ENCODE data around the gene PODN.

Gene PODN

GRCh38 chr1:53031732-53032131 is 30.3 kb upstream of the PODN start:
- Histone ChIP-seq H2AK5ac (ENCODE audit: low read length, severe bottlenecking) (no peak overlapping the region), H3K4ac (ENCODE audit: low read depth in 1 of 2, low read length in 2 of 2) (no peak overlapping the region), H2BK15ac (ENCODE audit: low read depth, poor library complexity, severe bottlenecking) (no peak overlapping the region), H3K27me3 (ENCODE audit: control insufficient read depth in 1 of 2, insufficient read depth in 1 of 2, low read length in 2 of 2) (no peaks in the 10 kb centered on the region), H3K27ac (ENCODE audit: low read length, poor library complexity, severe bottlenecking) (no peak overlapping the region), H3K9ac (ENCODE audit: low read length) (no peak overlapping the region), H3K9me3 (ENCODE audit: control insufficient read depth, low read length) (no peaks in the 10 kb centered on the region), H3K79me1 (replicated peaks; ENCODE audit: low read length, poor library complexity, severe bottlenecking) (peaks cover 11% of the 10 kb centered on the region), H3K4me2 (ENCODE audit: low read length, poor library complexity, severe bottlenecking) (no peak overlapping the region), H2BK12ac (ENCODE audit: low read length in 2 of 2) (no peak overlapping the region), H4K91ac (ENCODE audit: low read length) (no peak overlapping the region), H2BK120ac (ENCODE audit: low read depth, low read length) (no peak overlapping the region), H3K36me3 (ENCODE audit: control insufficient read depth in 1 of 2, insufficient read depth in 2 of 2, low read depth in 1 of 2, low read length in 2 of 2) (peaks cover 0 to 35% of the 10 kb centered on the region in 2 experiments), H2AFZ (ENCODE audit: low read depth, low read length) (no peak overlapping the region), H3K23ac (ENCODE audit: low read length in 2 of 2) (no peak overlapping the region), H2BK5ac (ENCODE audit: low read depth, low read length, poor library complexity, severe bottlenecking) (no peak overlapping the region), H3K4me1 (ENCODE audit: control insufficient read depth, insufficient read depth, low read depth, low read length) (no peaks in the 10 kb centered on the region), H3K18ac (ENCODE audit: low read depth in 1 of 2, low read length in 2 of 2) (no peak overlapping the region), H3K14ac (ENCODE audit: low read length in 2 of 2) (no peak overlapping the region), H3K4me3 (ENCODE audit: insufficient read depth in 1 of 2, low read depth in 1 of 2, low read length in 2 of 2) (no peak overlapping the region), H4K8ac (ENCODE audit: low read length) (no peak overlapping the region)
- no peak for DNase-seq
- 53% methylated on average over 1 of the region's 1 CpG for WGBS

GRCh38 chr1:53037159-53037558 is 24.9 kb upstream of the PODN start:
- no peak overlapping the region for H2AK5ac ChIP-seq (ENCODE audit: low read length, severe bottlenecking)
- DNase-seq: no peak
- H2BK5ac ChIP-seq (ENCODE audit: low read depth, low read length, poor library complexity, severe bottlenecking): no peak overlapping the region
- H4K8ac ChIP-seq (ENCODE audit: low read length): no peak overlapping the region
- no peak overlapping the region for H3K27ac ChIP-seq (ENCODE audit: low read length, poor library complexity, severe bottlenecking)
- no peaks in the 10 kb centered on the region for H3K27me3 ChIP-seq (ENCODE audit: control insufficient read depth in 1 of 2, insufficient read depth in 1 of 2, low read length in 2 of 2)
- 100% methylated on average over 1 of the region's 4 CpGs for WGBS
- H3K9ac ChIP-seq (ENCODE audit: low read length): peak overlapping the region; percentile 3
- H3K14ac ChIP-seq (ENCODE audit: low read length in 2 of 2): no peak overlapping the region
- H3K4me1 ChIP-seq (ENCODE audit: control insufficient read depth, insufficient read depth, low read depth, low read length): no peaks in the 10 kb centered on the region
- H3K9me3 ChIP-seq (ENCODE audit: control insufficient read depth, low read length): no peaks in the 10 kb centered on the region
- H3K79me1 ChIP-seq (replicated peaks; ENCODE audit: low read length, poor library complexity, severe bottlenecking): peaks cover 11% of the 10 kb centered on the region
- H3K18ac ChIP-seq (ENCODE audit: low read depth in 1 of 2, low read length in 2 of 2): no peak overlapping the region
- H2BK120ac ChIP-seq (ENCODE audit: low read depth, low read length): no peak overlapping the region
- no peak overlapping the region for H2AFZ ChIP-seq (ENCODE audit: low read depth, low read length)
- H3K36me3 ChIP-seq (ENCODE audit: control insufficient read depth in 1 of 2, insufficient read depth in 2 of 2, low read depth in 1 of 2, low read length in 2 of 2): peaks cover 3 to 31% of the 10 kb centered on the region in 2 experiments
- H3K4me3 ChIP-seq (ENCODE audit: insufficient read depth in 1 of 2, low read depth in 1 of 2, low read length in 2 of 2): no peak overlapping the region
- no peak overlapping the region for H2BK15ac ChIP-seq (ENCODE audit: low read depth, poor library complexity, severe bottlenecking)
- no peak overlapping the region for H4K91ac ChIP-seq (ENCODE audit: low read length)
- H2BK12ac ChIP-seq (ENCODE audit: low read length in 2 of 2): no peak overlapping the region
- no peak overlapping the region for H3K4ac ChIP-seq (ENCODE audit: low read depth in 1 of 2, low read length in 2 of 2)
- no peak overlapping the region for H3K4me2 ChIP-seq (ENCODE audit: low read length, poor library complexity, severe bottlenecking)
- no peak overlapping the region for H3K23ac ChIP-seq (ENCODE audit: low read length in 2 of 2)

DNA sequence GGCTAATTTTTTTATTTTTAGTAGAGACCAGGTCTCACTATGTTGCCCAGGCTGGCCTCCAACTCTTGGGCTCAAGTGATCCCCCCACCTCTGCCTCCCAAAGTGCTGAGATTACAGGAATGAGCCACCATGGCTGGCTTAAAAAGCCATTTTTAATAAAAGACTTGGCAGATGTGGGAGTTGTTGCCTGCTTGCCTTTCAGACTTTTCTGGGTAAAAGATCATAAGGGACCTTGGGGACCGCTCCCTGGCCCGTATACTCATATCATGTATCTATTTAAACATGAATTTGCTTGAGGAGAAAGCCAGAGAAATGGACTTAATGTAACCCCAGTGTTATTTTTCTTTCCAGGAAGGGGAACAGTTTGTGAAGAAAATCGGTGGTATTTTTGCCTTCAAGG is 23.4 kb upstream of the PODN start:
- H3K36me3 ChIP-seq (ENCODE audit: control insufficient read depth in 1 of 2, insufficient read depth in 2 of 2, low read depth in 1 of 2, low read length in 2 of 2): peaks cover 3 to 24% of the 10 kb centered on the region in 2 experiments
- H2BK15ac ChIP-seq (ENCODE audit: low read depth, poor library complexity, severe bottlenecking): no peak overlapping the region
- no peak overlapping the region for H2BK12ac ChIP-seq (ENCODE audit: low read length in 2 of 2)
- no peak overlapping the region for H3K27ac ChIP-seq (ENCODE audit: low read length, poor library complexity, severe bottlenecking)
- H3K4me3 ChIP-seq (ENCODE audit: insufficient read depth in 1 of 2, low read depth in 1 of 2, low read length in 2 of 2): no peak overlapping the region
- no peak overlapping the region for H2AK5ac ChIP-seq (ENCODE audit: low read length, severe bottlenecking)
- H3K9me3 ChIP-seq (ENCODE audit: control insufficient read depth, low read length): no peaks in the 10 kb centered on the region
- no peaks in the 10 kb centered on the region for H3K4me1 ChIP-seq (ENCODE audit: control insufficient read depth, insufficient read depth, low read depth, low read length)
- no peak overlapping the region for H2AFZ ChIP-seq (ENCODE audit: low read depth, low read length)
- H3K9ac ChIP-seq (ENCODE audit: low read length): no peak overlapping the region
- H3K23ac ChIP-seq (ENCODE audit: low read length in 2 of 2): no peak overlapping the region
- H4K91ac ChIP-seq (ENCODE audit: low read length): no peak overlapping the region
- no peak overlapping the region for H3K4ac ChIP-seq (ENCODE audit: low read depth in 1 of 2, low read length in 2 of 2)
- DNase-seq: no peak
- no peak overlapping the region for H3K18ac ChIP-seq (ENCODE audit: low read depth in 1 of 2, low read length in 2 of 2)
- 100% methylated on average over 3 of the region's 3 CpGs for WGBS
- H4K8ac ChIP-seq (ENCODE audit: low read length): no peak overlapping the region
- no peak overlapping the region for H3K14ac ChIP-seq (ENCODE audit: low read length in 2 of 2)
- H2BK120ac ChIP-seq (ENCODE audit: low read depth, low read length): no peak overlapping the region
- peaks cover 9% of the 10 kb centered on the region for H3K79me1 ChIP-seq (replicated peaks; ENCODE audit: low read length, poor library complexity, severe bottlenecking)
- no peak overlapping the region for H2BK5ac ChIP-seq (ENCODE audit: low read depth, low read length, poor library complexity, severe bottlenecking)
- no peak overlapping the region for H3K4me2 ChIP-seq (ENCODE audit: low read length, poor library complexity, severe bottlenecking)
- no peaks in the 10 kb centered on the region for H3K27me3 ChIP-seq (ENCODE audit: control insufficient read depth in 1 of 2, insufficient read depth in 1 of 2, low read length in 2 of 2)

DNA sequence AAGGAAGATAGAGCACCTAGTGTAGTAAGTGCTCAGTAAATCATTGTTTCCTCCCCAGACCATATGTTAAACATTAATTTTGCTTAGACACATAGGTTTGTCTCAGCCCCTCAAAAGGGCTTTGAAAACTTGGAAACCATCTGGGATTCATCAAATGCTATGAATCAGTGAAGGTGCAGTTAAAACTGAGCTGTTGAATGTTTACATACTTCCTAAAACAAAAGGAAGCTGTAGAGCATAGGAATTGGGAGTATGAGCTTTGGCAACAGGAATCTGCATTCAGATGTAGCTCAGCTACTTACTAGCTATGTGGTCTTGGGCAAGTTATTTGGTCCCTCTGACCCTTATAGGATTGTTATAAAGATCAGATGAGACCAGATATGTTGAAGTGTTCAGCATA is 18.7 kb upstream of the PODN start:
- Histone ChIP-seq H3K4me3 (ENCODE audit: insufficient read depth in 1 of 2, low read depth in 1 of 2, low read length in 2 of 2) (no peak overlapping the region), H4K8ac (ENCODE audit: low read length) (no peak overlapping the region), H3K27ac (ENCODE audit: low read length, poor library complexity, severe bottlenecking) (peak overlapping the region; percentile 11), H2BK15ac (ENCODE audit: low read depth, poor library complexity, severe bottlenecking) (no peak overlapping the region), H3K9ac (ENCODE audit: low read length) (no peak overlapping the region), H2AK5ac (ENCODE audit: low read length, severe bottlenecking) (no peak overlapping the region), H3K36me3 (ENCODE audit: control insufficient read depth in 1 of 2, insufficient read depth in 2 of 2, low read depth in 1 of 2, low read length in 2 of 2) (peaks cover 8 to 36% of the 10 kb centered on the region in 2 experiments), H3K18ac (ENCODE audit: low read depth in 1 of 2, low read length in 2 of 2) (no peak overlapping the region), H3K9me3 (ENCODE audit: control insufficient read depth, low read length) (no peaks in the 10 kb centered on the region), H2BK5ac (ENCODE audit: low read depth, low read length, poor library complexity, severe bottlenecking) (no peak overlapping the region), H3K4me1 (ENCODE audit: control insufficient read depth, insufficient read depth, low read depth, low read length) (peaks cover 7% of the 10 kb centered on the region), H3K14ac (ENCODE audit: low read length in 2 of 2) (no peak overlapping the region), H3K4ac (ENCODE audit: low read depth in 1 of 2, low read length in 2 of 2) (no peak overlapping the region), H3K27me3 (ENCODE audit: control insufficient read depth in 1 of 2, insufficient read depth in 1 of 2, low read length in 2 of 2) (no peaks in the 10 kb centered on the region), H3K23ac (ENCODE audit: low read length in 2 of 2) (no peak overlapping the region), H2BK120ac (ENCODE audit: low read depth, low read length) (no peak overlapping the region), H2AFZ (ENCODE audit: low read depth, low read length) (no peak overlapping the region), H2BK12ac (ENCODE audit: low read length in 2 of 2) (no peak overlapping the region), H3K4me2 (ENCODE audit: low read length, poor library complexity, severe bottlenecking) (no peak overlapping the region), H3K79me1 (replicated peaks; ENCODE audit: low read length, poor library complexity, severe bottlenecking) (peaks cover 8% of the 10 kb centered on the region), H4K91ac (ENCODE audit: low read length) (no peak overlapping the region)
- peak; percentile 31 for DNase-seq

Measured in mesenchymal stem cell (in vitro differentiated cells and primary cell).